Caco-2 (cell line): Measurements from ENCODE around the gene MARCHF9. TPM values are rescaled to one million over a fixed set of nuclear protein-coding genes. Genes with fewer than 3 reads are reported as not detected.
A peak's percentile ranks its signal among the peaks of the same experiment; 100 is the strongest.

Experiments
- BruUV-seq: library from RNA; stranded (reverse); fragments of 400-500 nt; replicated peaks from 2 replicates; lab custom pipeline; 2021; lab: Mats Ljungman, UMichigan
- CTCF ChIA-PET: fragments of 300-600 bp; sonication (Branson Sonifier 250); formaldehyde crosslinking; loops from one replicate; lab custom pipeline; 2022; ENCODE audit warnings: antibody characterized with exemption; lab: Charles Lee
- POLR2A ChIA-PET: fragments of 300-600 bp; sonication (Branson Sonifier 250); formaldehyde crosslinking; loops from one replicate; lab custom pipeline; 2022; ENCODE audit warnings: antibody characterized with exemption; lab: Charles Lee
- DNase-seq, 2 experiments: peaks; one replicate each; pipeline versions ENCODE4 v3.0.0 to v3.0.0-alpha.2; 2020 to 2022
- H3K27me3 ChIP-seq: replicated peaks from 2 replicates; pipeline ENCODE4 v1.6.0; 2011; ENCODE audit warnings: low read length; ENCODE audit not compliant: control insufficient read depth, insufficient read depth
- H3K36me3 ChIP-seq: 2 replicates; pipeline ENCODE4 v1.5.1; 2011; ENCODE audit warnings: low read length; ENCODE audit not compliant: control insufficient read depth, insufficient read depth
- H3K4me1 ChIP-seq: fragments of 250-450 bp; sonication (Bioruptor Pico); 2 replicates; pipeline ENCODE4 v1.5.1; 2020; ENCODE audit warnings: mild to moderate bottlenecking
- H3K4me3 ChIP-seq: 2 replicates; pipeline ENCODE4 v1.5.1; 2011; ENCODE audit warnings: low read depth, mild to moderate bottlenecking, control low read depth, low read length
- H3K9me3 ChIP-seq: fragments of 250-450 bp; sonication (Bioruptor Pico); 2 replicates; pipeline ENCODE4 v1.5.1; 2020; ENCODE audit warnings: mild to moderate bottlenecking, moderate library complexity
- H3K27ac Mint-ChIP-seq: one replicate; pipeline ENCODE4 v1.8.0; 2022; ENCODE audit warnings: mixed read lengths; ENCODE audit not compliant: unreplicated experiment
- H3K27me3 Mint-ChIP-seq: one replicate; pipeline ENCODE4 v1.8.0; 2022; ENCODE audit warnings: mixed read lengths; ENCODE audit not compliant: insufficient read depth, unreplicated experiment
- H3K36me3 Mint-ChIP-seq: one replicate; pipeline ENCODE4 v1.8.0; 2022; ENCODE audit warnings: mild to moderate bottlenecking, mixed read lengths; ENCODE audit not compliant: insufficient read depth, unreplicated experiment
- H3K4me1 Mint-ChIP-seq: one replicate; pipeline ENCODE4 v1.8.0; 2022; ENCODE audit warnings: low read depth, mixed read lengths; ENCODE audit not compliant: unreplicated experiment
- H3K4me3 Mint-ChIP-seq: one replicate; pipeline ENCODE4 v1.8.0; 2022; ENCODE audit warnings: mild to moderate bottlenecking, moderate library complexity, mixed read lengths; ENCODE audit not compliant: unreplicated experiment
- H3K9me3 Mint-ChIP-seq: one replicate; pipeline ENCODE4 v1.8.0; 2022; ENCODE audit warnings: mixed read lengths; ENCODE audit not compliant: unreplicated experiment
- intact Hi-C: fragments of 100-400 bp; cut with micrococcal nuclease; formaldehyde crosslinking; loops from one replicate; pipeline ENCODE4 v1.10.0; 2022; ENCODE audit not compliant: unreplicated experiment
- total RNA-seq: library from RNA; stranded (reverse); gene quantifications from 2 replicates; pipeline ENCODE4 v1.2.3, GENCODE V29; 2022
- TF ChIP-seq, protein P1 (sequence below), 2 experiments: fragments of 200-600 bp in 1 of 2; IDR thresholded peaks; 1 replicate in 1 of 2; 2 replicates in 1 of 2; pipeline versions ENCODE4 v1.5.1 to v1.8.0; 2011 to 2022; ENCODE audit warnings: antibody characterized with exemption in 1 of 2, control low read depth in 1 of 2, inconsistent platforms in 1 of 2, low read depth in 1 of 2, low read length in 1 of 2, mild to moderate bottlenecking in 1 of 2, moderate library complexity in 1 of 2; ENCODE audit not compliant: insufficient read depth in 1 of 2, severe bottlenecking in 1 of 2, unreplicated experiment in 1 of 2

Gene MARCHF9
- total RNA-seq, 1 experiment from 2014 or later: 11.0 TPM

DNA sequence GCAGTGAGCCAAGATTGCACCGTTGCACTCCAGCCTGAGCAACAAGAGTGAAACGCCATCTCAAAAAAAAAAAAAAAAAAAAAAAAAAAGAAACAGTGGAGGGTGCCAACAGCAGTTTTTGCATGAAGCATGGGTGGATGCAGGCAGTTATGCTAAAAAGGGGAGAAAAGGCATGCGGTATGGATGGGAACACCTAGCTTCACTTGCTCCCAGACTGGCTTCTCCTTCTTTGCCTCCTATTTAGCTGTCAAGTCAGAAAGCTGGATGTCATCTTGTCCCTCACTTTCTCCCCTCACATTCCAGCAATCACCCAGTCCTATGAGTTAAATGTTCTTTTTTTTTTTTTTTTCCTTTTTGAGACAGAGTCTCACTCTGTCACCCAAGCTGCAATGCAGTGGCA lies 20.1 kb downstream of the MARCHF9 start:
- no peak for DNase-seq
- CTCF ChIA-PET: interaction anchor here (0.8 kb wide), 1 partner anchor 8 kb away, joined by 3 read pairs; no protein-coding TSS in a partner anchor
- Histone ChIP-seq H3K36me3 (peaks cover 3% of the 10 kb centered on the region), H3K27me3 (no peaks in the 10 kb centered on the region), H3K9me3 (no peaks in the 10 kb centered on the region), H3K4me3 (no peak overlapping the region), H3K4me1 (peaks cover 9% of the 10 kb centered on the region)
- Mint-ChIP-seq H3K4me3 (no peak overlapping the region), H3K27ac (no peak overlapping the region), H3K36me3 (peaks cover 22% of the 10 kb centered on the region), H3K9me3 (no peaks in the 10 kb centered on the region), H3K4me1 (peaks cover 7% of the 10 kb centered on the region), H3K27me3 (no peaks in the 10 kb centered on the region)
- POLR2A ChIA-PET: no interaction called here
- no TSS peak for BruUV-seq
- TF ChIP-seq, protein P1, sequence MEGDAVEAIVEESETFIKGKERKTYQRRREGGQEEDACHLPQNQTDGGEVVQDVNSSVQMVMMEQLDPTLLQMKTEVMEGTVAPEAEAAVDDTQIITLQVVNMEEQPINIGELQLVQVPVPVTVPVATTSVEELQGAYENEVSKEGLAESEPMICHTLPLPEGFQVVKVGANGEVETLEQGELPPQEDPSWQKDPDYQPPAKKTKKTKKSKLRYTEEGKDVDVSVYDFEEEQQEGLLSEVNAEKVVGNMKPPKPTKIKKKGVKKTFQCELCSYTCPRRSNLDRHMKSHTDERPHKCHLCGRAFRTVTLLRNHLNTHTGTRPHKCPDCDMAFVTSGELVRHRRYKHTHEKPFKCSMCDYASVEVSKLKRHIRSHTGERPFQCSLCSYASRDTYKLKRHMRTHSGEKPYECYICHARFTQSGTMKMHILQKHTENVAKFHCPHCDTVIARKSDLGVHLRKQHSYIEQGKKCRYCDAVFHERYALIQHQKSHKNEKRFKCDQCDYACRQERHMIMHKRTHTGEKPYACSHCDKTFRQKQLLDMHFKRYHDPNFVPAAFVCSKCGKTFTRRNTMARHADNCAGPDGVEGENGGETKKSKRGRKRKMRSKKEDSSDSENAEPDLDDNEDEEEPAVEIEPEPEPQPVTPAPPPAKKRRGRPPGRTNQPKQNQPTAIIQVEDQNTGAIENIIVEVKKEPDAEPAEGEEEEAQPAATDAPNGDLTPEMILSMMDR (IDR thresholded peaks at IDR 0.05; ENCODE audit: insufficient read depth in 1 of 2, low read depth in 1 of 2, low read length in 1 of 2, severe bottlenecking in 1 of 2, unreplicated experiment in 1 of 2): no peak
- intact Hi-C loops: no loop called here

DNA sequence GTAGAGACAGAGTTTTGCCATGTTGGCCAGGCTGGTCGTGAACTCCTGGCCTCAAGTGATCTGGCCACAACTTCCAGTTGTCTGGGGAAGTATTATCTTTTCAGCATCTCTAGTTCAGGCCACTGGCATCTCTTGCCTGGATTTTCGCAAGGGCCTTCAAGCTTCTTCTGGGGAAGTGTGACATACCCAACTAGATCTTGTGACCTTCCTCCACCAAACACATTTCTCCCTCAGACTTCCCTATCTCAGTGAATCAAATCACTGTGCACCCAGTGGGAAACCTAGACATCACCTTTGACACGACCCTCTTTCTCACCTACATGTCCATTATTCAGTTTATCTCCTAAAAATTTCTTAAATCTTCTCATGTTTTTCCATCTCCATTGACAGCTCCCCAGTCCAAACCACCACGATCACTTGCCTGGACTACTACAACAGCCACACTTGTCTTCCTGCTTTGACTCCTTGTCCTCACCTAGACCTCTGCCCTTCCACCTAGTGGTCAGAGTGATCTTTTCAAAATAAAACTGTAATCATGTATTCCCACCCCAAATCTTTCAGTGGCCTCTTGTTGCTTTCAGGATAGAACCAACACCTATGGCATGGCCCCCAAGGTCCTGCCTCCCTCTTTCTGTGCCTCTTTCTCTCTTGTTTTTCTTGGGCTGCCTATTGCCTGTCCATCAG lies 20.8 kb downstream of the MARCHF9 start:
- Histone ChIP-seq H3K4me3 (no peak overlapping the region), H3K36me3 (peaks cover 1% of the 10 kb centered on the region; the same call in 1 of the 2 replicates), H3K4me1 (peaks cover 8% of the 10 kb centered on the region), H3K9me3 (no peaks in the 10 kb centered on the region), H3K27me3 (no peaks in the 10 kb centered on the region)
- BruUV-seq: no TSS peak
- peak in 1 of 2 experiments; percentile 12 for DNase-seq
- TF ChIP-seq, protein P1 (IDR thresholded peaks at IDR 0.05; ENCODE audit: insufficient read depth in 1 of 2, low read depth in 1 of 2, low read length in 1 of 2, severe bottlenecking in 1 of 2, unreplicated experiment in 1 of 2): peak; percentile 21 to 38
- Mint-ChIP-seq H3K9me3 (no peaks in the 10 kb centered on the region), H3K4me3 (no peak overlapping the region), H3K36me3 (peaks cover 19% of the 10 kb centered on the region), H3K27ac (no peak overlapping the region), H3K4me1 (peaks cover under 1% of the 10 kb centered on the region), H3K27me3 (no peaks in the 10 kb centered on the region)
- POLR2A ChIA-PET: no interaction called here
- intact Hi-C loops: no loop called here
- CTCF ChIA-PET: no interaction called here

DNA sequence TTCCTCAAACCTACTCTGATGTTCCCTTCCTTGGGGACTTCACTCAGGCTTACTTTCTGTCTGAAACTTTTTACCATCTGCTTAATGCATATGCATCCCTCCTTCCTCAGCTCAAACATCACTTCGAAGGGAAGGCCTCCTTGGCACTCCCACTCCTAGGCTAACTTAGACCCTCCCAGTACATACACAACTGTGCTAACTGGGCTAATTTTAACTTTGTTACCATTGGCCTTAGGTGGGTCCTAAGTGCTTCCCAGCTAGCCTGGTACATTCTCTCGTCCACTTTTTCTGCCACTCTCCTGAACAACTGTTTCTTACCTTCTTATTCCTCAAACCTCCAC lies 21.3 kb downstream of the MARCHF9 start:
- CTCF ChIA-PET: no interaction called here

More for the DNA sequence above, 21.3 kb downstream of the MARCHF9 start:
- intact Hi-C loops: no loop called here
- no TSS peak for BruUV-seq
- TF ChIP-seq, protein P1 (IDR thresholded peaks at IDR 0.05; ENCODE audit: insufficient read depth in 1 of 2, low read depth in 1 of 2, low read length in 1 of 2, severe bottlenecking in 1 of 2, unreplicated experiment in 1 of 2): no peak
- Histone ChIP-seq H3K4me1 (peaks cover 4% of the 10 kb centered on the region; the same call in 1 of the 2 replicates), H3K36me3 (no peaks in the 10 kb centered on the region), H3K9me3 (no peaks in the 10 kb centered on the region), H3K4me3 (no peak overlapping the region), H3K27me3 (no peaks in the 10 kb centered on the region)
- H3K4me1 Mint-ChIP-seq: no peaks in the 10 kb centered on the region
- no peak for DNase-seq
- H3K27me3 Mint-ChIP-seq: no peaks in the 10 kb centered on the region
- H3K27ac Mint-ChIP-seq: no peak overlapping the region
- peaks cover 14% of the 10 kb centered on the region for H3K36me3 Mint-ChIP-seq
- H3K4me3 Mint-ChIP-seq: no peak overlapping the region
- POLR2A ChIA-PET: no interaction called here
- no peaks in the 10 kb centered on the region for H3K9me3 Mint-ChIP-seq
